Colonic mucosa (tissue), 4 donors: Measurements from ENCODE around the gene DUS3L. TPM values are rescaled to one million over a fixed set of nuclear protein-coding genes. Genes with fewer than 3 reads are reported as not detected.

Experiments
- DNase-seq: peaks from one replicate; pipeline ENCODE4 v3.0.0-alpha.2; 2020
- H3K27ac ChIP-seq: fragments of 200-600 bp; one replicate; pipeline ENCODE4 v1.8.0; 2021
- H3K27me3 ChIP-seq: fragments of 200-600 bp; one replicate; pipeline ENCODE4 v1.8.0; 2021
- H3K36me3 ChIP-seq: fragments of 200-600 bp; one replicate; pipeline ENCODE4 v1.8.0; 2021
- H3K4me1 ChIP-seq: fragments of 200-600 bp; one replicate; pipeline ENCODE4 v1.8.0; 2021; ENCODE audit warnings: mild to moderate bottlenecking
- H3K4me3 ChIP-seq: fragments of 200-600 bp; one replicate; pipeline ENCODE4 v1.8.0; 2021
- H3K9ac ChIP-seq, 2 donors: one replicate each; pipeline ENCODE4 v1.7.0; 2013; ENCODE audit warnings: control low read depth in 2 of 2, low read depth in 2 of 2, low read length in 2 of 2
- H3K9me3 ChIP-seq: fragments of 200-600 bp; one replicate; pipeline ENCODE4 v1.8.0; 2021
- intact Hi-C: fragments of 100-400 bp; cut with DNase I; formaldehyde crosslinking; loops from one replicate; pipeline ENCODE4 v1.14.1; 2022
- total RNA-seq, 2 donors: library from RNA; stranded (reverse); fragmentation: NEBNext Ultra II Directional in 1 of 2; extraction: Animal tissue kit (Norgen Biotek cat#: 25700) in 1 of 2; gene quantifications; one replicate each; pipeline ENCODE4 v1.2.1, GENCODE V29; 2021
- TF ChIP-seq, protein P1 (sequence below): fragments of 200-600 bp; IDR thresholded peaks from one replicate; pipeline ENCODE4 v1.8.0; 2022; ENCODE audit warnings: antibody characterized with exemption, mild to moderate bottlenecking
- donor health status: healthy.
- donor health status: DM: no; HTN: no; CAD: no.
- donor health status: DM: no; HTN: no; CAD: no.

DUS3L gene
- total RNA-seq, 2 donors from 2014 or later = 20.8 to 47.6 TPM

DNA sequence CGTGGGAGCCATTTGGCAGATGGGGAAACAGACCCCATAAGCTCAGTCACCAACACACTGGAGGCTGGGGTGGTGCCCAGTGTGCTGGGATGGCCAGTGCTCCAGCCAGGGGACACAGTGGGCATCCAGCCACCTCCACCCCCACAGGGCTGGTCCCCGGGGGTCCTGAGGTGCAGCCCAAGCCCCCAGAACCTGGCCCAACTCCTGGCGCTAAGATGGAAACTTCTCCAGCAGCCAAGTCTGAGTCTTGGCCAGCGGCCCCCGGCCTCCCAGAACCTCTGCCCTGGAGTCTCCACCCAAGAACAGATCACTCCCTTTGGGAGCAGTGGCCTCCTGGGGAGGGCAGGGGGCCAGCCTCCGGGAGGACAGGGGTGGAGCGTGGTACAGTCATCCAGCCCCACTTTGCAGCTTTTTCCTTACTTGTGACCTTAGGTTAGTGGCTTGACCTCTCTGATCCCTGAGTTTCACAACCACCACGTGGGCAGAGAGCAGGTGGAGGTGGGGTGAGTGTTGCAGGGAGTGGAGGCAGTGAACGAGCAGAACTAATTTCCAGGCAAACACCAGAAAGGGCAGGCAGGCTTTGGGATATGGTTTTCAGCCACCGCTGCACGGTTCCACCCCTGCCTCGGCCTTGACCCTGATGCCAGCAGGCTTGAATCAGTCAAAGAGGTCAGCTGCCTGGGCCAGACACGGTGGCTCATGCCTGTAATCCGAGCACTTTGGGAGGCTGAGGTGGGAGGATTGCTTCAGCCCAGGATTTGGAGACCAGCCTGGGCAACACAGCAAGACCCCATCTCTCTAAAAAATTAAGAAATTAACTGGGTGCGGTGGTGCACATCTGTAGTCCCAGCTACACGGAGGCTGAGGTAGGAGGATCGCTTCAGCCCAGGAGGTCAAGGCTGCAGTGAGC, 9.7 kb upstream of the DUS3L start:
- peaks cover 4% of the 10 kb centered on the region for H3K4me1 ChIP-seq
- intact Hi-C loops = loop anchor here (10.0 kb wide), 1 partner anchor 224 kb away; no protein-coding TSS in a partner anchor
- no peaks in the 10 kb centered on the region for H3K27me3 ChIP-seq
- no peak for DNase-seq
- TF ChIP-seq, protein P1, sequence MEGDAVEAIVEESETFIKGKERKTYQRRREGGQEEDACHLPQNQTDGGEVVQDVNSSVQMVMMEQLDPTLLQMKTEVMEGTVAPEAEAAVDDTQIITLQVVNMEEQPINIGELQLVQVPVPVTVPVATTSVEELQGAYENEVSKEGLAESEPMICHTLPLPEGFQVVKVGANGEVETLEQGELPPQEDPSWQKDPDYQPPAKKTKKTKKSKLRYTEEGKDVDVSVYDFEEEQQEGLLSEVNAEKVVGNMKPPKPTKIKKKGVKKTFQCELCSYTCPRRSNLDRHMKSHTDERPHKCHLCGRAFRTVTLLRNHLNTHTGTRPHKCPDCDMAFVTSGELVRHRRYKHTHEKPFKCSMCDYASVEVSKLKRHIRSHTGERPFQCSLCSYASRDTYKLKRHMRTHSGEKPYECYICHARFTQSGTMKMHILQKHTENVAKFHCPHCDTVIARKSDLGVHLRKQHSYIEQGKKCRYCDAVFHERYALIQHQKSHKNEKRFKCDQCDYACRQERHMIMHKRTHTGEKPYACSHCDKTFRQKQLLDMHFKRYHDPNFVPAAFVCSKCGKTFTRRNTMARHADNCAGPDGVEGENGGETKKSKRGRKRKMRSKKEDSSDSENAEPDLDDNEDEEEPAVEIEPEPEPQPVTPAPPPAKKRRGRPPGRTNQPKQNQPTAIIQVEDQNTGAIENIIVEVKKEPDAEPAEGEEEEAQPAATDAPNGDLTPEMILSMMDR = no peak
- no peaks in the 10 kb centered on the region for H3K9me3 ChIP-seq
- H3K9ac ChIP-seq = no peak overlapping the region
- H3K27ac ChIP-seq = no peak overlapping the region
- no peaks in the 10 kb centered on the region for H3K36me3 ChIP-seq
- no peak overlapping the region for H3K4me3 ChIP-seq

DNA sequence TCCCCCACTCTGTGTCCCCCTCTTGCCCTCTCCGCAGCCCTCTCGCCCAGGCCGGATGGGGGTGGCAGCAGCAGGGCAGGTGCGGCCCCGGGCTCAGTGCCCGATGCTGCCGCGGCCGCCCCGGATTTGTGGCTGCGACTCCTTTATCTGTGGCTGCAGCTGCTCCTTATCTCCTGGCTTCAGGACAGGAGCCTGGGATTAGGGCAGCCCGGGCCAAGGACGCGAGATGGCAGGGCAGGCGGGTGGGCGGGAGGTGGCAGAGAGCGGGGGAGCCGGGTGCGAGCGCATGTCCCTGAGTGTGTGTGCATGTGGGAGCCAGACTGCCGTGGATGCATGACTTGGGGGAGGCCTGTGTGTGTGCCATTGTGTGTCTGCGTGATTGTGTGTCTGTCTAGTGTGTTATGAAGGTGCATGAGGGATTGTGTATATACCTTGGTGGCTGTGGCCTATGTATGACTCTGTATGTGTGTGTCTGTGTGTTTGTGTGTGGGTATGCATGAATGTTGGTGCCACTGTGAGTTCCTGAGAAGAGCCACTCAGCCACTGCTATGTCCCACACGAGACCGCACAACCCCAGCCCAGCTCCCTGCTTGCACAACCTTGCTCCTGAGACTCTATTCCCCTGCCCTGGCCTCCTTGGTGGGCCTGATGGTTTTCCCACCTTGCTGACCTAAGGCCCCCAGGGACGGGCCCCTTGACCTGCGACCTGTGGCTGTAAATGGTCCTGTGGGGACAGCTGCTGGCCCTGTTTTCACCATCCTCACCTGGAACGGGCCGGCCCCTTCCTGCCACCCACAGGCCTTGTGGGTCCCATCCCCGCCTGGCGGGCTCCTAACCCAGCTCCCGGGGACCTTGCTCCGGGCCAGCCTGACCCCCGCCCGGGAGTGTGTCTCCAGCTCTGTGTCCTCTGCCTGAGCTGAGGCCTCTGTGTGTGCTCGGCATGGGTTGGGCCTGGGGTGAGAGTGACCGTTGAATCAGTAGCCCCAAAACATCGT, 8.6 kb upstream of the DUS3L start:
- peak; percentile 45 for DNase-seq
- Histone ChIP-seq H3K27me3 (no peaks in the 10 kb centered on the region), H3K27ac (no peak overlapping the region), H3K36me3 (no peaks in the 10 kb centered on the region), H3K4me3 (no peak overlapping the region), H3K9ac (no peak overlapping the region), H3K4me1 (peaks cover 4% of the 10 kb centered on the region), H3K9me3 (no peaks in the 10 kb centered on the region)
- intact Hi-C loops = loop anchor here (10.0 kb wide), 1 partner anchor 225 kb away; no protein-coding TSS in a partner anchor
- TF ChIP-seq, protein P1 = no peak

DNA sequence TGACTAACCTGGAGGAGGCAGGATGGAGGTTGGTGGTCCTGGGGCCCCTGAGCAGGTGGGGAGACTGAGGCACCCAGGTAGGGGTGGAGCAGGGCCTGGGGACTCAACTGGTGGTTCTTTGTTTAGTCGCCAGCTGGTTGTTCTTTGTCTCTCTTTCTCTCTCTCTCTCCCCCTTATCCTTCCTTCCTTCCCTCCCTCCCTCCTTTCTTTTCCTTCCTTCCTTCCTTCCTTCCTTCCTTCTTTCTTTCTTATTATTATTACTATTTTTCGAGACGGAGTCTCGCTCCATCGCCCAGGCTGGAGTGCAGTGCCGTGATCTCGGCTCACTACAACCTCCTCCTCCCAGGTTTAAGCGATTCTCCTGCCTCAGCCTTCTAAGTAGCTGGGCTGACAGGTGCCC, 7.3 kb upstream of the DUS3L start:
- H3K4me3 ChIP-seq = no peak overlapping the region
- no peaks in the 10 kb centered on the region for H3K27me3 ChIP-seq
- TF ChIP-seq, protein P1 = no peak
- no peak for DNase-seq
- no peaks in the 10 kb centered on the region for H3K9me3 ChIP-seq
- H3K36me3 ChIP-seq = no peaks in the 10 kb centered on the region
- no peak overlapping the region for H3K9ac ChIP-seq
- H3K4me1 ChIP-seq = no peaks in the 10 kb centered on the region
- intact Hi-C loops = no loop called here
- no peak overlapping the region for H3K27ac ChIP-seq

DNA sequence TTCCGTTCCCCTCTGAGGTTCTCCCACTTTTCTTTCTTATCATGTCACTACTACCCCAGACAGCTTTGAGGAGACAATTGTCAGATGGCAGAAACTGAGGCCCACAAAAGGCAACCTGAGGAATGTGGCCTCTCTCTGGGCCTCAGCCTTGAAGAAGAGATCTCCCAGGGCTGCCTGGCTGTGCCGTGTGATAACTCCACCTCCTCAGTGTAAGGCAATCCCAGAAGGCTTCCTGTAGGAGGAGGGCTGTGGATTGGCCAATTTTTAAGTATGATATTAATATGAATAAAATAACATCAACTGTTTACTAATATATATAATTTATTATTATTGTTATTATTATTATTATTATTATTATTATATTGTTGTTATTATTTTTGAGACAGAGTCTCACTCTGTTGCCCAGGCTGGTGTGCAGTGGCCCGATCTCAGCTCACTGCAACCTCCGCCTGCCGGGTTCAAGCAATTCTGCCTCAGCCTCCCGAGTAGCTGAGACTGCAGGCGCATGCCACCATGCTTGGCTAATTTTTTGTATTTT, 4.5 kb upstream of the DUS3L start:
- Histone ChIP-seq H3K9me3 (no peaks in the 10 kb centered on the region), H3K36me3 (no peaks in the 10 kb centered on the region), H3K4me3 (no peak overlapping the region), H3K27me3 (no peaks in the 10 kb centered on the region), H3K9ac (no peak overlapping the region), H3K27ac (no peak overlapping the region), H3K4me1 (no peaks in the 10 kb centered on the region)
- intact Hi-C loops = no loop called here
- DNase-seq = no peak
- TF ChIP-seq, protein P1 = no peak

DNA sequence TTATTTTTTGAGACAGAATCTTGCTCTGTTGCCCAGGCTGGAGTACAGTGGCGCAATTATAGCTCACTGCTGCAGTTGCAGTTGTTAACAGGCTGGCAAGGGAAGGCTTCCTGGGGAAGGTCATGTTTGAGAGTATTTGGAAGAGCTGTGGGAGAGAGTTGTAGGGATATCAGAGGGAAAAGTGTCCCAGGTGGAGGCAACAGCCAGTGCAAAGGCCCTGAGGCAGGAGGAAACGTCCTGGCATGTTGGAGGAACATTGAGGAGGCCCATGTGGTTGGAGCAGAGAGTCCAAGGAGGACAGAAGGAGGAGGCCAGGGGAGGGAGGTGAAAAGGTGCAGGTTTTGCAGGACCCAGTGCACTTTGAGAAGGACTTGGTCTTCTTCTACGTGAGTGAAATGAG, 2.2 kb upstream of the DUS3L start:
- no peak overlapping the region for H3K9ac ChIP-seq
- H3K27me3 ChIP-seq = no peaks in the 10 kb centered on the region
- no peak overlapping the region for H3K27ac ChIP-seq
- peaks cover 11% of the 10 kb centered on the region for H3K36me3 ChIP-seq
- no peaks in the 10 kb centered on the region for H3K9me3 ChIP-seq
- peaks cover 5% of the 10 kb centered on the region for H3K4me1 ChIP-seq
- TF ChIP-seq, protein P1 = no peak
- intact Hi-C loops = no loop called here
- DNase-seq = no peak
- H3K4me3 ChIP-seq = no peak overlapping the region
